ENCODE data around the gene GPR183.

- TF ChIP-seq CTCF (IDR thresholded peaks at IDR 0.05), result no peak
- TF ChIP-seq POLR2AphosphoS5 (IDR thresholded peaks at IDR 0.05; ENCODE audit: insufficient read depth in 1 of 2, low read depth in 1 of 2), result no peak
- no peak for TF ChIP-seq POLR2A (IDR thresholded peaks at IDR 0.05)
These were observed 3.9 kb upstream of the GPR183 start for GRCh38 chr13:99311137-99311536.

Data from vagina (tissue), 2 donors.